HUES48 (cell line): ENCODE data around the gene LYZL6.

Experiments used
- H3K27ac ChIP-seq: one replicate; pipeline ENCODE4 v1.7.0; 2013; ENCODE audit warnings: low read depth, low read length, inconsistent platforms
- H3K27me3 ChIP-seq: 2 replicates; pipeline ENCODE4 v1.6.1; 2013; ENCODE audit warnings: mild to moderate bottlenecking, low read length; ENCODE audit not compliant: control insufficient read depth, insufficient read depth
- H3K36me3 ChIP-seq: 2 replicates; pipeline ENCODE4 v1.6.1; 2013; ENCODE audit warnings: low read length; ENCODE audit not compliant: control insufficient read depth, insufficient read depth
- H3K4me1 ChIP-seq: 2 replicates; pipeline ENCODE4 v1.6.1; 2013; ENCODE audit warnings: mild to moderate bottlenecking, low read length; ENCODE audit not compliant: control insufficient read depth, insufficient read depth
- H3K4me3 ChIP-seq: 2 replicates; pipeline ENCODE4 v1.5.1; 2013; ENCODE audit warnings: mild to moderate bottlenecking, low read depth, low read length
- H3K9ac ChIP-seq: 2 replicates; pipeline ENCODE4 v1.6.1; 2013; ENCODE audit warnings: mild to moderate bottlenecking, low read depth, low read length, moderate library complexity
- H3K9me3 ChIP-seq: 2 replicates; pipeline ENCODE4 v1.6.1; 2013; ENCODE audit warnings: low read length; ENCODE audit not compliant: control insufficient read depth, insufficient read depth

The LYZL6 gene

DNA sequence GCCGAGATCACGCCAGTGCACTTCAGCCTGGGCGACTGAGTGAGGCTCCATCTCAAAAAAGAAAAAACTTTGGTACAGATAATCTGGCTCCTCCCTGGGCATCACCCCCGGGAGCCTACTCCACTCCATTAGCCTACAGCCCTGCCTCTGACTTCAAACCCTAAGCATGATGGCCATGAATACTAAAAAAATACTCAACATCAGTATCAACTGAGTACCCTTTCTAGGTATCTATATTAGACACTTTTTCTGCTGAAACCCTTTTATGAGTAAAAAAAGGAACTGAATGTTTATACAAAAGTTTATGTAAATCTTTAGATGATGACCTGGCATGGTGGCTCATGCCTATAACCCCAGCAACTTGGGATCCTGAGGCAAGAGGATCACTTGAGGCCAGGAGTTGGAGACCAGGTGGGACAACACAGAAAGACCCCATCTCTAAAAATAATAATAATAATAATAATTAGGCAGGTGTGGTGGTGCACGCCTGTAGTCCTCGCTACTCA is 19.9 kb downstream of the LYZL6 start:
- H3K36me3 ChIP-seq, result peaks cover 9% of the 10 kb centered on the region; the same call in 1 of the 2 replicates
- H3K27ac ChIP-seq, result no peak overlapping the region
- no peak overlapping the region for H3K4me3 ChIP-seq
- no peaks in the 10 kb centered on the region for H3K9me3 ChIP-seq
- no peaks in the 10 kb centered on the region for H3K4me1 ChIP-seq
- no peak overlapping the region for H3K9ac ChIP-seq
- no peaks in the 10 kb centered on the region for H3K27me3 ChIP-seq

GRCh38 chr17:35920229-35920628 is 23.3 kb downstream of the LYZL6 start:
- Histone ChIP-seq H3K9ac (no peak overlapping the region), H3K27me3 (no peaks in the 10 kb centered on the region), H3K4me1 (no peaks in the 10 kb centered on the region), H3K27ac (no peak overlapping the region), H3K9me3 (peaks cover under 1% of the 10 kb centered on the region; the same call in 1 of the 2 replicates), H3K36me3 (peaks cover 6% of the 10 kb centered on the region; the same call in 1 of the 2 replicates), H3K4me3 (no peak overlapping the region)

GRCh38 chr17:35918665-35919064 is 24.8 kb downstream of the LYZL6 start:
- Histone ChIP-seq H3K4me1 (no peaks in the 10 kb centered on the region), H3K9ac (no peak overlapping the region), H3K27ac (no peak overlapping the region), H3K9me3 (peaks cover 15% of the 10 kb centered on the region), H3K36me3 (peaks cover 6% of the 10 kb centered on the region; the same call in 1 of the 2 replicates), H3K27me3 (no peaks in the 10 kb centered on the region), H3K4me3 (no peak overlapping the region)

- H3K9me3 ChIP-seq, result peaks cover 20% of the 10 kb centered on the region
- no peak overlapping the region for H3K9ac ChIP-seq
- no peaks in the 10 kb centered on the region for H3K4me1 ChIP-seq
- H3K27ac ChIP-seq, result no peak overlapping the region
- H3K36me3 ChIP-seq, result peaks cover 2% of the 10 kb centered on the region; the same call in 1 of the 2 replicates
- H3K27me3 ChIP-seq, result no peaks in the 10 kb centered on the region
- no peak overlapping the region for H3K4me3 ChIP-seq
Observed at GRCh38 chr17:35917519-35918213, 25.8 kb downstream of the LYZL6 start.

- H3K4me3 ChIP-seq, result no peak overlapping the region
- no peaks in the 10 kb centered on the region for H3K36me3 ChIP-seq
- H3K9me3 ChIP-seq, result peaks cover 28% of the 10 kb centered on the region
- no peak overlapping the region for H3K27ac ChIP-seq
- no peaks in the 10 kb centered on the region for H3K27me3 ChIP-seq
- no peaks in the 10 kb centered on the region for H3K4me1 ChIP-seq
- no peak overlapping the region for H3K9ac ChIP-seq
Observed at GRCh38 chr17:35915153-35915964, 28.2 kb downstream of the LYZL6 start.

DNA sequence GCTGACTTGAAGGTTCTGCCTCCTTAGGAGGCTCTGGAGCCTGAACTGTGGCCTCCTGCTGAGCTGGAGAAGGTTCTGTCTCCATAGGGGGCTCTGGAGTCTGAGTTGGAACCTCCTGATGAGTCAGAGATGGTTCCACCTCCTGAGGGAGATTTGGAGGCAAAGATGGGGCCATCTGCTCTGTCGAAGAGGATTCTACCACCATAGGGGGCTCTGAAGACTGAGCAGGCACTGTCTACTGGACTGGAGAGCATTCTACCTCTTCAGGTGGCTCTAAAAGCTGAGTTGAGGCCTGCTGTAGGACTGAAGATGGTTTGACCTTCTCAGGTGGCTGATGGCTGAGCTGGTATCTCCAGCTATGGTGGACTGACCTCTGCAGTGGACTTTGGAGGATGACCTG is 29.2 kb downstream of the LYZL6 start:
- H3K9ac ChIP-seq, result no peak overlapping the region
- H3K27ac ChIP-seq, result no peak overlapping the region
- H3K9me3 ChIP-seq, result peaks cover 28% of the 10 kb centered on the region
- no peaks in the 10 kb centered on the region for H3K36me3 ChIP-seq
- H3K27me3 ChIP-seq, result no peaks in the 10 kb centered on the region
- no peaks in the 10 kb centered on the region for H3K4me1 ChIP-seq
- H3K4me3 ChIP-seq, result no peak overlapping the region

- Histone ChIP-seq H3K36me3 (no peaks in the 10 kb centered on the region), H3K9me3 (peaks cover 28% of the 10 kb centered on the region), H3K27ac (no peak overlapping the region), H3K9ac (no peak overlapping the region), H3K27me3 (no peaks in the 10 kb centered on the region), H3K4me3 (no peak overlapping the region), H3K4me1 (no peaks in the 10 kb centered on the region)
Observed at GRCh38 chr17:35913609-35914008, 29.9 kb downstream of the LYZL6 start.

GRCh38 chr17:35912942-35913341 is 30.6 kb downstream of the LYZL6 start:
- Histone ChIP-seq H3K27ac (no peak overlapping the region), H3K9me3 (peaks cover 28% of the 10 kb centered on the region), H3K4me1 (no peaks in the 10 kb centered on the region), H3K4me3 (no peak overlapping the region), H3K36me3 (no peaks in the 10 kb centered on the region), H3K27me3 (no peaks in the 10 kb centered on the region), H3K9ac (no peak overlapping the region)

DNA sequence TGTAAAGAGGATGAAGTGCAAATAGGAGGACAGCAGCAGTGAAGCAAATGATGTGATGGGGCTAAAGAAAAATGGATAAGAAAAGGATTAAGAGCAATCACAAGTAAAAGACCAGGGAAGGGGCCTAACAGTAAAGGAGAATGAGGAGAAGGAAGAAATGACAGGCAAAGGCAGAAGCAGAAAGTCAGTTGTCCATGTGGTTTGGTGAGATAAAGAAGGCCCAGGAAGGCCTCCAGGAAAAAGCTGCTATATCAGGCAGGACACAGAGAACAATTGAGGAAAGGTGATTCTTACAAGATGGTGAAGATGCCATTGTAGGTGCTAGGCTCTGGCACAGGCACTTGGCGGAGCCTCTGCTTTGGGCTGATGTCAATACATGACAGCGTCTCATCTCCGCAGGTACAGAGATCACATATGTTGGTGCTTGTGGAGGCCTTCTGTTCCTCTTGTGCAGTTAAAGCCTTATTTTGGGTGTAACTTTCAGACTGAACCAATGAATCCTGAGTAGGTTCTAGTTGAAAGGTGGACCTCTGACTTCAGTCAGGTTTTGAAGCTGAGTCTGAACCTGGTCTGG is 31.1 kb downstream of the LYZL6 start:
- Histone ChIP-seq H3K27ac (no peak overlapping the region), H3K27me3 (no peaks in the 10 kb centered on the region), H3K9ac (no peak overlapping the region), H3K36me3 (no peaks in the 10 kb centered on the region), H3K4me1 (no peaks in the 10 kb centered on the region), H3K4me3 (no peak overlapping the region), H3K9me3 (peaks cover 28% of the 10 kb centered on the region)

DNA sequence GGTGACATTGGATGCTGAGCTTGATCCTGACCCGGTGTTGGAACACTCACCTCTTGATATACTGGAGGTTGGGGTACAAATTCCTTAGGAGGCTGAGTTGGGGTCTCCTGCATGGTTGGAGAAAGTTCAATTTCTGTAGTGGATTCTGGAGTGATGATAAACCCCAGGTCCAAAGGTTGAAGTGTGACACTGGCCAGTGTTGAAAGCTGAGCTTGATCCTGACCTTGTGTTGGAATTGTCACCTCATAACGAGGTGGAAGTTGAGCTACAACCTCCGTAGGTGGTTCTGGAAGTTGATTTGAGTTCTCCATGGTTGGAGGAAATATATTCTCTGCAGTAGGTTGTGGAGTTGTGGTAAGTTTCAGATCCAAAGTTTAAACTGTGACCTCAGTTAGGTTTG is 34.1 kb downstream of the LYZL6 start:
- H3K27ac ChIP-seq, result no peak overlapping the region
- no peak overlapping the region for H3K9ac ChIP-seq
- H3K36me3 ChIP-seq, result no peaks in the 10 kb centered on the region
- no peaks in the 10 kb centered on the region for H3K4me1 ChIP-seq
- no peaks in the 10 kb centered on the region for H3K27me3 ChIP-seq
- no peak overlapping the region for H3K4me3 ChIP-seq
- peaks cover 28% of the 10 kb centered on the region for H3K9me3 ChIP-seq

DNA sequence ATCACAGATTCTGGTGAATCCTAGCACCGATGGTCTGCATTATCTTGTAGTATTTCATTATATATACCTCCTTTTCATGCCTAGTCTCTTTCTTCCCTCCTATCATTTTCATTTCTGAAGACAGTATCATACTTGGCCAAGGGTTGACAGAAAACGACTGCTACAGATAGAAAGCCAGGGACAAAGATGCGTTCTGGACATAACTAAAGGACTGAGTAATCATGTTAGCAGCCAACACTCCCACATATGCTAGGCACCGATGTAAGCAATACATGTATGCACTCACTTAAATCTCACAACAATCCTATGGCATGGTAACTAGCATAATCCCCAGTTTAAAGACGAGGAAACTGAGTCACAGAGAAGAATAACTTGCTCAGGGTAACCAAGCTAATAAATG is 35.8 kb downstream of the LYZL6 start:
- no peaks in the 10 kb centered on the region for H3K4me1 ChIP-seq

More for the DNA sequence above, 35.8 kb downstream of the LYZL6 start:
- no peaks in the 10 kb centered on the region for H3K36me3 ChIP-seq
- H3K4me3 ChIP-seq, result no peak overlapping the region
- H3K9ac ChIP-seq, result no peak overlapping the region
- H3K9me3 ChIP-seq, result peaks cover 15% of the 10 kb centered on the region; the same call in 1 of the 2 replicates
- no peaks in the 10 kb centered on the region for H3K27me3 ChIP-seq
- H3K27ac ChIP-seq, result no peak overlapping the region
